HepG2 (cell line): ENCODE results near the gene JAGN1. TPM values are rescaled to one million over a fixed set of nuclear protein-coding genes. Genes with fewer than 3 reads are reported as not detected.

Source experiments
- FOXA1 ChIP-seq, 2 experiments: fragments of 450-650 bp in 1 of 2; sonication (generic) in 1 of 2; formaldehyde crosslinking in 1 of 2; IDR thresholded peaks; 2 replicates each; pipeline versions ENCODE4 v1.4.0 to v1.6.1; 2016 to 2020; ENCODE audit warnings: missing genetic modification reagents in 1 of 2
- HCFC1 ChIP-seq: fragments of 150-350 bp; IDR thresholded peaks from 2 replicates; pipeline ENCODE4 v1.6.1; 2014; ENCODE audit warnings: low read depth, low read length
- IRX3 ChIP-seq: sonication (generic); formaldehyde crosslinking; IDR thresholded peaks from 2 replicates; pipeline ENCODE4 v1.8.1; 2023; ENCODE audit warnings: mild to moderate bottlenecking, low read depth, missing genetic modification reagents, borderline replicate concordance
- JUNB ChIP-seq: sonication (generic); formaldehyde crosslinking; IDR thresholded peaks from 2 replicates; pipeline ENCODE4 v1.8.0; 2022; ENCODE audit warnings: missing genetic modification reagents, mild to moderate bottlenecking, borderline replicate concordance
- MZF1 ChIP-seq: sonication (generic); formaldehyde crosslinking; IDR thresholded peaks from 2 replicates; pipeline ENCODE4 v1.8.1; 2023; ENCODE audit warnings: mild to moderate bottlenecking, missing genetic modification reagents, borderline replicate concordance
- NFIC ChIP-seq: IDR thresholded peaks from 2 replicates; pipeline ENCODE4 v1.6.1; 2012; ENCODE audit warnings: mild to moderate bottlenecking, low read length, inconsistent platforms
- NR1H2 ChIP-seq: sonication (generic); formaldehyde crosslinking; IDR thresholded peaks from 2 replicates; pipeline ENCODE4 v1.8.1; 2022; ENCODE audit warnings: low read depth, missing genetic modification reagents, borderline replicate concordance
- RNF2 ChIP-seq: fragments of 450-650 bp; conservative IDR thresholded peaks from 2 replicates; pipeline ENCODE4 v1.6.1; 2016; ENCODE audit warnings: low read depth
- SMC3 ChIP-seq: IDR thresholded peaks from 2 replicates; pipeline ENCODE4 v1.6.1; 2011; ENCODE audit warnings: low read length, improper control_type of control experiment
- TBL1XR1 ChIP-seq: fragments of 150-350 bp; IDR thresholded peaks from 2 replicates; pipeline ENCODE4 v1.6.1; 2014; ENCODE audit warnings: borderline replicate concordance, low read length; ENCODE audit not compliant: partially characterized antibody
- TP53 ChIP-seq: sonication (generic); formaldehyde crosslinking; conservative IDR thresholded peaks from 2 replicates; pipeline ENCODE4 v1.4.0; 2020; ENCODE audit warnings: missing genetic modification reagents
- ZBTB21 ChIP-seq: sonication (generic); formaldehyde crosslinking; IDR thresholded peaks from 2 replicates; pipeline ENCODE4 v1.4.0; 2020; ENCODE audit warnings: missing genetic modification reagents
- ZFP62 ChIP-seq: sonication (generic); formaldehyde crosslinking; IDR thresholded peaks from 2 replicates; pipeline ENCODE4 v1.4.0; 2020; ENCODE audit warnings: missing genetic modification reagents
- ZMYM3 ChIP-seq: sonication (generic); formaldehyde crosslinking; IDR thresholded peaks from 2 replicates; pipeline ENCODE4 v1.5.1; 2020; ENCODE audit warnings: mild to moderate bottlenecking, missing genetic modification reagents
- ZNF138 ChIP-seq: sonication (generic); formaldehyde crosslinking; IDR thresholded peaks from 2 replicates; pipeline ENCODE4 v1.5.0; 2020; ENCODE audit warnings: mild to moderate bottlenecking, low read depth, missing genetic modification reagents
- ZNF367 ChIP-seq: sonication (generic); formaldehyde crosslinking; IDR thresholded peaks from 2 replicates; pipeline ENCODE4 v1.4.0; 2020; ENCODE audit warnings: missing genetic modification reagents, borderline replicate concordance
- polyA plus RNA-seq, 8 experiments: library from polyadenylated mRNA; depleted of rRNA in 3 of 8; stranded (reverse) in 7 of 8; unstranded in 1 of 8; fragments of >200 nt; fragmentation: Illumina TruSeq in 4 of 8; extraction: Trizol in 4 of 8; gene quantifications; 2 replicates each; pipeline versions ENCODE4 v1.2.1 to v1.2.3, GENCODE V29; 2011 to 2016; ENCODE audit warnings: low read depth in 4 of 8, missing spikeins in 1 of 8, mixed read lengths in 1 of 8; ENCODE audit not compliant: insufficient read depth in 1 of 8
- total RNA-seq, 5 experiments: library from RNA; depleted of rRNA; stranded (reverse); fragments of >200 nt; fragmentation: Illumina TruSeq; extraction: Trizol; gene quantifications; 2 replicates each; pipeline ENCODE4 v1.2.3, GENCODE V29; 2016; ENCODE audit warnings: low read depth in 1 of 5
- TF ChIP-seq, protein P1 (sequence below): sonication (generic); formaldehyde crosslinking; IDR thresholded peaks from 2 replicates; pipeline ENCODE4 v1.5.0; 2020; ENCODE audit warnings: mild to moderate bottlenecking, missing genetic modification reagents
- TF ChIP-seq, protein P2 (sequence below): fragments of 450-650 bp; IDR thresholded peaks from 2 replicates; pipeline ENCODE4 v1.6.1; 2017
- TF ChIP-seq, protein P3 (sequence below): sonication (generic); formaldehyde crosslinking; IDR thresholded peaks from 2 replicates; pipeline ENCODE4 v1.9.0; 2021; ENCODE audit warnings: missing genetic modification reagents, mild to moderate bottlenecking, borderline replicate concordance
- TF ChIP-seq, protein P4 (sequence below): sonication (generic); formaldehyde crosslinking; IDR thresholded peaks from 2 replicates; pipeline ENCODE4 v1.4.0; 2020; ENCODE audit warnings: missing genetic modification reagents, borderline replicate concordance

The JAGN1 gene
- total and polyA plus RNA-seq, 2 of the 13 experiments (the other 11 are each of a cell fraction or from before 2014, with no cell fraction given): 49.9 to 50.9 TPM

DNA sequence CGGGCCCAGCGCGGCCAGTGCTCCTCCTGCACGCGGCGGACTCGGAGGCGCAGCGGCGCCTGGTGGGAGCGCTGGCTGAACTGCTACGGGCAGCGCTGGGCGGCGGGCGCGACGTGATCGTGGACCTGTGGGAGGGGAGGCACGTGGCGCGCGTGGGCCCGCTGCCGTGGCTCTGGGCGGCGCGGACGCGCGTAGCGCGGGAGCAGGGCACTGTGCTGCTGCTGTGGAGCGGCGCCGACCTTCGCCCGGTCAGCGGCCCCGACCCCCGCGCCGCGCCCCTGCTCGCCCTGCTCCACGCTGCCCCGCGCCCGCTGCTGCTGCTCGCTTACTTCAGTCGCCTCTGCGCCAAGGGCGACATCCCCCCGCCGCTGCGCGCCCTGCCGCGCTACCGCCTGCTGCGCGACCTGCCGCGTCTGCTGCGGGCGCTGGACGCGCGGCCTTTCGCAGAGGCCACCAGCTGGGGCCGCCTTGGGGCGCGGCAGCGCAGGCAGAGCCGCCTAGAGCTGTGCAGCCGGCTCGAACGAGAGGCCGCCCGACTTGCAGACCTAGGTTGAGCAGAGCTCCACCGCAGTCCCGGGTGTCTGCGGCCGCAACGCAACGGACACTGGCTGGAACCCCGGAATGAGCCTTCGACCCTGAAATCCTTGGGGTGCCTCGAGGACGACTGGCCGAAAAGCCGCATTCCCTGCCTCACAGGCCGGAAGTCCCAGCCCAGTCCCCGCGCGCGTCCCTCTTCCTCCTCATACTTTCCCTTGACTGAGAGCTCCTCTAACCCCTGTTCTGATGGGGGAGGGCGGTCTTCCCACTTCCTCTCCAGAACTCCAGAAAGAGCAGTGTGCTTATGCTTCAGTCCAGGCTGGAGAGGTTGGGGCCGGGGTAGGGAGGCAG is 25.1 kb downstream of the JAGN1 start (continued):
- TF ChIP-seq ZNF367 (CRISPR knock-in tag): no peak; the same call in 1 of the 2 replicates
- TF ChIP-seq NR1H2 (CRISPR knock-in tag): no peak
- TF ChIP-seq, protein P1, sequence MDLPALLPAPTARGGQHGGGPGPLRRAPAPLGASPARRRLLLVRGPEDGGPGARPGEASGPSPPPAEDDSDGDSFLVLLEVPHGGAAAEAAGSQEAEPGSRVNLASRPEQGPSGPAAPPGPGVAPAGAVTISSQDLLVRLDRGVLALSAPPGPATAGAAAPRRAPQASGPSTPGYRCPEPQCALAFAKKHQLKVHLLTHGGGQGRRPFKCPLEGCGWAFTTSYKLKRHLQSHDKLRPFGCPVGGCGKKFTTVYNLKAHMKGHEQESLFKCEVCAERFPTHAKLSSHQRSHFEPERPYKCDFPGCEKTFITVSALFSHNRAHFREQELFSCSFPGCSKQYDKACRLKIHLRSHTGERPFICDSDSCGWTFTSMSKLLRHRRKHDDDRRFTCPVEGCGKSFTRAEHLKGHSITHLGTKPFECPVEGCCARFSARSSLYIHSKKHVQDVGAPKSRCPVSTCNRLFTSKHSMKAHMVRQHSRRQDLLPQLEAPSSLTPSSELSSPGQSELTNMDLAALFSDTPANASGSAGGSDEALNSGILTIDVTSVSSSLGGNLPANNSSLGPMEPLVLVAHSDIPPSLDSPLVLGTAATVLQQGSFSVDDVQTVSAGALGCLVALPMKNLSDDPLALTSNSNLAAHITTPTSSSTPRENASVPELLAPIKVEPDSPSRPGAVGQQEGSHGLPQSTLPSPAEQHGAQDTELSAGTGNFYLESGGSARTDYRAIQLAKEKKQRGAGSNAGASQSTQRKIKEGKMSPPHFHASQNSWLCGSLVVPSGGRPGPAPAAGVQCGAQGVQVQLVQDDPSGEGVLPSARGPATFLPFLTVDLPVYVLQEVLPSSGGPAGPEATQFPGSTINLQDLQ (CRISPR knock-in tag): peak; percentile 38; the same call in 1 of the 2 replicates
- 0 out of 2 replicates have a peak, but pooled peaks have one; percentile 9 for TF ChIP-seq ZBTB21
- peak; percentile 84 for TF ChIP-seq RNF2
- TF ChIP-seq, protein P2, sequence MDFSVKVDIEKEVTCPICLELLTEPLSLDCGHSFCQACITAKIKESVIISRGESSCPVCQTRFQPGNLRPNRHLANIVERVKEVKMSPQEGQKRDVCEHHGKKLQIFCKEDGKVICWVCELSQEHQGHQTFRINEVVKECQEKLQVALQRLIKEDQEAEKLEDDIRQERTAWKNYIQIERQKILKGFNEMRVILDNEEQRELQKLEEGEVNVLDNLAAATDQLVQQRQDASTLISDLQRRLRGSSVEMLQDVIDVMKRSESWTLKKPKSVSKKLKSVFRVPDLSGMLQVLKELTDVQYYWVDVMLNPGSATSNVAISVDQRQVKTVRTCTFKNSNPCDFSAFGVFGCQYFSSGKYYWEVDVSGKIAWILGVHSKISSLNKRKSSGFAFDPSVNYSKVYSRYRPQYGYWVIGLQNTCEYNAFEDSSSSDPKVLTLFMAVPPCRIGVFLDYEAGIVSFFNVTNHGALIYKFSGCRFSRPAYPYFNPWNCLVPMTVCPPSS: no peak
- TF ChIP-seq ZNF138 (CRISPR knock-in tag): peak; percentile 75; the same call in 1 of the 2 replicates
- TF ChIP-seq ZMYM3 (CRISPR knock-in tag): no peak
- TF ChIP-seq IRX3 (CRISPR knock-in tag): 0 out of 2 replicates have a peak, but pooled peaks have one; percentile 77
- no peak for TF ChIP-seq TBL1XR1
- TF ChIP-seq SMC3: no peak
- no peak for TF ChIP-seq NFIC
- TF ChIP-seq, protein P3, sequence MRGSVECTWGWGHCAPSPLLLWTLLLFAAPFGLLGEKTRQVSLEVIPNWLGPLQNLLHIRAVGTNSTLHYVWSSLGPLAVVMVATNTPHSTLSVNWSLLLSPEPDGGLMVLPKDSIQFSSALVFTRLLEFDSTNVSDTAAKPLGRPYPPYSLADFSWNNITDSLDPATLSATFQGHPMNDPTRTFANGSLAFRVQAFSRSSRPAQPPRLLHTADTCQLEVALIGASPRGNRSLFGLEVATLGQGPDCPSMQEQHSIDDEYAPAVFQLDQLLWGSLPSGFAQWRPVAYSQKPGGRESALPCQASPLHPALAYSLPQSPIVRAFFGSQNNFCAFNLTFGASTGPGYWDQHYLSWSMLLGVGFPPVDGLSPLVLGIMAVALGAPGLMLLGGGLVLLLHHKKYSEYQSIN (CRISPR knock-in tag): no peak; the same call in 1 of the 2 replicates
- no peak for TF ChIP-seq HCFC1
- TF ChIP-seq ZFP62 (CRISPR knock-in tag): no peak
- TF ChIP-seq JUNB (CRISPR knock-in tag): no peak
- TF ChIP-seq TP53 (CRISPR knock-in tag): no peak
- TF ChIP-seq, protein P4, sequence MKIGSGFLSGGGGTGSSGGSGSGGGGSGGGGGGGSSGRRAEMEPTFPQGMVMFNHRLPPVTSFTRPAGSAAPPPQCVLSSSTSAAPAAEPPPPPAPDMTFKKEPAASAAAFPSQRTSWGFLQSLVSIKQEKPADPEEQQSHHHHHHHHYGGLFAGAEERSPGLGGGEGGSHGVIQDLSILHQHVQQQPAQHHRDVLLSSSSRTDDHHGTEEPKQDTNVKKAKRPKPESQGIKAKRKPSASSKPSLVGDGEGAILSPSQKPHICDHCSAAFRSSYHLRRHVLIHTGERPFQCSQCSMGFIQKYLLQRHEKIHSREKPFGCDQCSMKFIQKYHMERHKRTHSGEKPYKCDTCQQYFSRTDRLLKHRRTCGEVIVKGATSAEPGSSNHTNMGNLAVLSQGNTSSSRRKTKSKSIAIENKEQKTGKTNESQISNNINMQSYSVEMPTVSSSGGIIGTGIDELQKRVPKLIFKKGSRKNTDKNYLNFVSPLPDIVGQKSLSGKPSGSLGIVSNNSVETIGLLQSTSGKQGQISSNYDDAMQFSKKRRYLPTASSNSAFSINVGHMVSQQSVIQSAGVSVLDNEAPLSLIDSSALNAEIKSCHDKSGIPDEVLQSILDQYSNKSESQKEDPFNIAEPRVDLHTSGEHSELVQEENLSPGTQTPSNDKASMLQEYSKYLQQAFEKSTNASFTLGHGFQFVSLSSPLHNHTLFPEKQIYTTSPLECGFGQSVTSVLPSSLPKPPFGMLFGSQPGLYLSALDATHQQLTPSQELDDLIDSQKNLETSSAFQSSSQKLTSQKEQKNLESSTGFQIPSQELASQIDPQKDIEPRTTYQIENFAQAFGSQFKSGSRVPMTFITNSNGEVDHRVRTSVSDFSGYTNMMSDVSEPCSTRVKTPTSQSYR: no peak; the same call in 1 of the 2 replicates
- no peak for TF ChIP-seq FOXA1 (IDR thresholded peaks at IDR 0.05)
- 0 out of 2 replicates have a peak, but pooled peaks have one; percentile 19 for TF ChIP-seq FOXA1 (CRISPR knock-in tag; IDR thresholded peaks at IDR 0.05)
- no peak for TF ChIP-seq MZF1
